ENCODE measurements around the gene FGF14. TPM values are rescaled to one million over a fixed set of nuclear protein-coding genes. Genes with fewer than 3 reads are reported as not detected.

The FGF14 gene
- total RNA-seq, 2 donors from 2014 or later = 0.14 TPM

- Histone ChIP-seq H3K27me3 (replicated peaks; ENCODE audit: insufficient read depth) (no peaks in the 10 kb centered on the region), H3K9me3 (no peaks in the 10 kb centered on the region), H3K4me1 (ENCODE audit: control insufficient read depth in 1 of 2, low read depth in 2 of 2) (peaks cover 8% of the 10 kb centered on the region in 2 donors), H3K36me3 (no peaks in the 10 kb centered on the region), H3K27ac (no peak overlapping the region), H3K4me3 (no peak overlapping the region)
- no peak for TF ChIP-seq CTCF (IDR thresholded peaks at IDR 0.05)
- ATAC-seq (ENCODE audit: insufficient number of reproducible peaks, low FRiP score, low read depth) = no peak
- DNase-seq (ENCODE audit: low spot score) = no peak
These were observed 164.6 kb downstream of the FGF14 start for GRCh38 chr13:102237230-102237629.

GRCh38 chr13:102236830-102237229 lies 165.0 kb downstream of the FGF14 start:
- Histone ChIP-seq H3K27ac (no peak overlapping the region), H3K36me3 (no peaks in the 10 kb centered on the region), H3K27me3 (replicated peaks; ENCODE audit: insufficient read depth) (no peaks in the 10 kb centered on the region), H3K9me3 (no peaks in the 10 kb centered on the region), H3K4me1 (ENCODE audit: control insufficient read depth in 1 of 2, low read depth in 2 of 2) (peaks cover 6 to 8% of the 10 kb centered on the region in 2 donors), H3K4me3 (no peak overlapping the region)
- ATAC-seq (ENCODE audit: insufficient number of reproducible peaks, low FRiP score, low read depth) = no peak
- no peak for TF ChIP-seq CTCF (IDR thresholded peaks at IDR 0.05)
- DNase-seq (ENCODE audit: low spot score) = no peak

- DNase-seq (ENCODE audit: low spot score) (no peak), ATAC-seq (ENCODE audit: insufficient number of reproducible peaks, low FRiP score, low read depth) (no peak)
- Histone ChIP-seq H3K4me3 (no peak overlapping the region), H3K27ac (no peak overlapping the region), H3K4me1 (ENCODE audit: control insufficient read depth in 1 of 2, low read depth in 2 of 2) (peaks cover under 1 to 8% of the 10 kb centered on the region in 2 donors), H3K27me3 (replicated peaks; ENCODE audit: insufficient read depth) (no peaks in the 10 kb centered on the region), H3K9me3 (no peaks in the 10 kb centered on the region), H3K36me3 (no peaks in the 10 kb centered on the region)
- no peak for TF ChIP-seq CTCF (IDR thresholded peaks at IDR 0.05)
These were observed 165.5 kb downstream of the FGF14 start for GRCh38 chr13:102236341-102236740.

- Histone ChIP-seq H3K36me3 (no peaks in the 10 kb centered on the region), H3K4me1 (ENCODE audit: control insufficient read depth in 1 of 2, low read depth in 2 of 2) (peaks cover 0 to 8% of the 10 kb centered on the region in 2 donors), H3K27ac (no peak overlapping the region), H3K4me3 (no peak overlapping the region), H3K27me3 (replicated peaks; ENCODE audit: insufficient read depth) (no peaks in the 10 kb centered on the region), H3K9me3 (no peaks in the 10 kb centered on the region)
- ATAC-seq (ENCODE audit: insufficient number of reproducible peaks, low FRiP score, low read depth) = no peak
- no peak for TF ChIP-seq CTCF (IDR thresholded peaks at IDR 0.05)
- DNase-seq (ENCODE audit: low spot score) = no peak
These were observed 166.2 kb downstream of the FGF14 start for GRCh38 chr13:102235689-102236088.

GRCh38 chr13:102234618-102235017 lies 167.2 kb downstream of the FGF14 start:
- Histone ChIP-seq H3K4me3 (no peak overlapping the region), H3K27me3 (replicated peaks; ENCODE audit: insufficient read depth) (no peaks in the 10 kb centered on the region), H3K4me1 (ENCODE audit: control insufficient read depth in 1 of 2, low read depth in 2 of 2) (peaks cover 0 to under 1% of the 10 kb centered on the region in 2 donors), H3K27ac (no peak overlapping the region), H3K36me3 (no peaks in the 10 kb centered on the region), H3K9me3 (no peaks in the 10 kb centered on the region)
- DNase-seq (ENCODE audit: low spot score) (no peak), ATAC-seq (ENCODE audit: insufficient number of reproducible peaks, low FRiP score, low read depth) (no peak)
- TF ChIP-seq CTCF (IDR thresholded peaks at IDR 0.05) = no peak
